GM12878 (cell line): ENCODE results near the gene TYW5.

Source experiments
- ETV6 ChIP-seq, 2 experiments: fragments of 450-650 bp in 1 of 2; IDR thresholded peaks in 1 of 2; conservative IDR thresholded peaks in 1 of 2; 2 replicates each; pipeline ENCODE4 v1.6.1; 2014; ENCODE audit warnings: antibody characterized with exemption in 1 of 2, borderline replicate concordance in 1 of 2, low read depth in 1 of 2, mild to moderate bottlenecking in 1 of 2, moderate library complexity in 1 of 2
- EZH2 ChIP-seq: IDR thresholded peaks from 2 replicates; pipeline ENCODE4 v1.6.1; 2012; ENCODE audit warnings: low read depth, mild to moderate bottlenecking, control low read depth, inconsistent platforms, low read length, borderline replicate concordance; ENCODE audit not compliant: control insufficient read depth
- FOXK2 ChIP-seq: fragments of 450-650 bp; IDR thresholded peaks from 2 replicates; pipeline ENCODE4 v1.6.1; 2017; ENCODE audit warnings: mild to moderate bottlenecking, moderate library complexity
- HDGF ChIP-seq: fragments of 450-650 bp; IDR thresholded peaks from 2 replicates; pipeline ENCODE4 v1.6.1; 2016; ENCODE audit warnings: antibody characterized with exemption
- JUNB ChIP-seq: IDR thresholded peaks from 2 replicates; pipeline ENCODE4 v1.6.1; 2016; ENCODE audit warnings: antibody characterized with exemption, mild to moderate bottlenecking
- MTA2 ChIP-seq: fragments of 450-650 bp; IDR thresholded peaks from 2 replicates; pipeline ENCODE4 v1.6.1; 2016; ENCODE audit warnings: low read depth, mild to moderate bottlenecking, moderate library complexity
- NR2C2 ChIP-seq: IDR thresholded peaks from 2 replicates; pipeline ENCODE4 v1.6.1; 2011; ENCODE audit warnings: borderline replicate concordance, low read depth; ENCODE audit not compliant: control insufficient read depth, insufficient read length
- RBBP5 ChIP-seq: fragments of 200-600 bp; sonication (generic); conservative IDR thresholded peaks from 2 replicates; pipeline ENCODE4 v1.6.1; 2016
- RFX5 ChIP-seq: IDR thresholded peaks from 2 replicates; pipeline ENCODE4 v1.6.1; 2011; ENCODE audit warnings: low read depth, low read length, improper control_type of control experiment
- SP1 ChIP-seq: IDR thresholded peaks from one replicate; pipeline ENCODE4 v1.6.1; 2011; ENCODE audit warnings: low read depth, low read length
- ZZZ3 ChIP-seq: IDR thresholded peaks from 2 replicates; pipeline ENCODE4 v1.6.1; 2011; ENCODE audit warnings: low read depth; ENCODE audit not compliant: control insufficient read depth, insufficient read length
- TF ChIP-seq, protein P1 (sequence below), 3 experiments: IDR thresholded peaks in 2 of 3; conservative IDR thresholded peaks in 1 of 3; 2 replicates each; pipeline ENCODE4 v1.5.1; 2011; ENCODE audit warnings: low read depth in 3 of 3, low read length in 3 of 3, mild to moderate bottlenecking in 3 of 3, control low read depth in 2 of 3, moderate library complexity in 2 of 3, inconsistent platforms in 1 of 3, mixed read lengths in 1 of 3; ENCODE audit not compliant: control insufficient read depth in 2 of 3, insufficient read depth in 1 of 3; ENCODE audit errors: extremely low read depth in 1 of 3

DNA sequence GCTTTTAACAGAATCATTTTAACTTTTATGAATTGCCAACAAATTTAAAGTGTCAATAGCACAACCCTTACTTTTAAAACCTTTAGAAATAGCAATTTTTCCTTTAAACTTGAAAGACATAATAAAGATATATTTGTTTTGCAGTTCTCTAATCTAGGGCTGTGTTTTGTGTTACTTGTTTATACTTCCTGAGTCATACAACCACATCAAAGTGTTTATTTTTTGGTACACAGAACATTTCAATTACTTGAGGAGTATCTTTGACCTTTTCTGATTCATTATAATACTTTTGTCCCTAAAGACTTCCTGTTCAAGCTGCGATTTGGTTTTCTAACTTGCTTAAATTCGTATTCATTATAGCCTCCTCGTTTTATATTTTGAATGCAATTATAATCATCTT lies 21.8 kb downstream of the TYW5 start:
- TF ChIP-seq, protein P1, sequence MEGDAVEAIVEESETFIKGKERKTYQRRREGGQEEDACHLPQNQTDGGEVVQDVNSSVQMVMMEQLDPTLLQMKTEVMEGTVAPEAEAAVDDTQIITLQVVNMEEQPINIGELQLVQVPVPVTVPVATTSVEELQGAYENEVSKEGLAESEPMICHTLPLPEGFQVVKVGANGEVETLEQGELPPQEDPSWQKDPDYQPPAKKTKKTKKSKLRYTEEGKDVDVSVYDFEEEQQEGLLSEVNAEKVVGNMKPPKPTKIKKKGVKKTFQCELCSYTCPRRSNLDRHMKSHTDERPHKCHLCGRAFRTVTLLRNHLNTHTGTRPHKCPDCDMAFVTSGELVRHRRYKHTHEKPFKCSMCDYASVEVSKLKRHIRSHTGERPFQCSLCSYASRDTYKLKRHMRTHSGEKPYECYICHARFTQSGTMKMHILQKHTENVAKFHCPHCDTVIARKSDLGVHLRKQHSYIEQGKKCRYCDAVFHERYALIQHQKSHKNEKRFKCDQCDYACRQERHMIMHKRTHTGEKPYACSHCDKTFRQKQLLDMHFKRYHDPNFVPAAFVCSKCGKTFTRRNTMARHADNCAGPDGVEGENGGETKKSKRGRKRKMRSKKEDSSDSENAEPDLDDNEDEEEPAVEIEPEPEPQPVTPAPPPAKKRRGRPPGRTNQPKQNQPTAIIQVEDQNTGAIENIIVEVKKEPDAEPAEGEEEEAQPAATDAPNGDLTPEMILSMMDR (IDR thresholded peaks at IDR 0.05 in 2 of 3, conservative IDR thresholded peaks at IDR 0.05 in 1 of 3; ENCODE audit: control insufficient read depth in 2 of 3, extremely low read depth in 1 of 3, insufficient read depth in 1 of 3, low read depth in 3 of 3, low read length in 3 of 3) = no peak
- TF ChIP-seq EZH2 (no peak), NR2C2 (no peak), FOXK2 (no peak), ETV6 (conservative IDR thresholded peaks at IDR 0.05 in 1 of 2, IDR thresholded peaks at IDR 0.05 in 1 of 2; ENCODE audit: borderline replicate concordance in 1 of 2, low read depth in 1 of 2) (no peak), RFX5 (no peak), ZZZ3 (no peak), RBBP5 (no peak), MTA2 (no peak), SP1 (no peak), HDGF (no peak), JUNB (no peak)
